ENCODE results near the gene SYCE3. TPM values are rescaled to one million over a fixed set of nuclear protein-coding genes. Genes with fewer than 3 reads are reported as not detected.

Gene SYCE3
- total and polyA plus RNA-seq, 2 donors (not counting 3 experiments of a cell fraction or from before 2014, with no cell fraction given), result not detected

DNA sequence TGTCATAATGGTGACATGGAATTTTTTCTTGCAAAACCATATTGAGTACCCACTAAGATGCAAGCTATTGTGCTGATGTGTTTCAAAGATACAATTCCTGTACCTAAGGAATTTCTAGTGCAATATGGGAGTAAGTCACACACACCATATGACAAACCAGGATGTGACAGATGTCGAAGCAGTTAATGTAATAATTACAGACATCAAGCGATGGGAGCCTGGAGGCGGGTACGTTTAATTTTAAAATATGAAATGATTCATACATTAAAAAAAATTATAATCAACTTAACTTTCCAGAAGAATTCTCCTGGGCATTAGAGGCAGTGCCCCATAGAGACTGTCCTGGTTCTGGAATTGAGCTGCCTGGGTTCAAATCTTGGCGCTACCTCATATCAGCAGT, 6.0 kb downstream of the SYCE3 start:
- TF ChIP-seq MAX (IDR thresholded peaks at IDR 0.05; ENCODE audit: insufficient read depth, insufficient read length) (no peak), POLR2AphosphoS5 (IDR thresholded peaks at IDR 0.05; ENCODE audit: insufficient read depth, low read depth, low read length) (no peak), FOS (IDR thresholded peaks at IDR 0.05; ENCODE audit: borderline replicate concordance, insufficient read depth, low read length) (no peak), EZH2 (IDR thresholded peaks at IDR 0.05; ENCODE audit: borderline replicate concordance, low read depth, low read length, severe bottlenecking) (no peak), POLR2A (IDR thresholded peaks at IDR 0.05; ENCODE audit: low read depth, low read length) (no peak), GATA2 (IDR thresholded peaks at IDR 0.05; ENCODE audit: insufficient read depth, insufficient read length, low read depth, low read length) (no peak), MYC (IDR thresholded peaks at IDR 0.05; ENCODE audit: low read depth, low read length) (no peak)
- H3K27ac ChIP-seq (ENCODE audit: insufficient read depth, low read depth, low read length), result no peak overlapping the region
- no peak overlapping the region for H2AFZ ChIP-seq (ENCODE audit: low read depth, low read length)
- ChIA-PET POLR2A (no interaction called here), CTCF (interaction anchor here (0.7 to 1.6 kb wide), 3 partner anchors 25 to 46 kb away, joined by 3 to 4 read pairs (median 3); partner anchors contain the start of gene SCO2)
- peaks cover 11 to 12% of the 10 kb centered on the region in 2 experiments for H3K27me3 ChIP-seq (ENCODE audit: control insufficient read depth in 2 of 2, insufficient read depth in 2 of 2, low read length in 2 of 2)
- no TSS peak for BruUV-seq (replicated peaks)
- H3K9me3 ChIP-seq (replicated peaks; ENCODE audit: control insufficient read depth, insufficient read depth, low read length), result no peaks in the 10 kb centered on the region
- H3K79me2 ChIP-seq (ENCODE audit: control insufficient read depth, insufficient read depth, low read length), result no peaks in the 10 kb centered on the region
- H3K36me3 ChIP-seq (ENCODE audit: control insufficient read depth in 2 of 2, extremely low read depth in 1 of 2, insufficient read depth in 2 of 2, low read length in 2 of 2), result no peaks in the 10 kb centered on the region
- dilution Hi-C loops (cut with MboI; ENCODE audit: extremely low pct_ligation_motif_present, low sequenced_read_pairs) (no loop called here), intact Hi-C loops (cut with micrococcal nuclease) (no loop called here)
- no peak overlapping the region for H3K4me2 ChIP-seq (ENCODE audit: insufficient read depth, low read length)
- no peak for DNase-seq (ENCODE audit: low read depth, low spot score)
- no peak overlapping the region for H3K9ac ChIP-seq (replicated peaks; ENCODE audit: extremely low read depth, insufficient read depth, low read length)
- H3K9me1 ChIP-seq (replicated peaks; ENCODE audit: control insufficient read depth, extremely low read depth, insufficient read depth, low read length), result no peaks in the 10 kb centered on the region
- H3K4me1 ChIP-seq (ENCODE audit: control insufficient read depth, extremely low read depth, insufficient read depth, low read length), result no peaks in the 10 kb centered on the region
- FAIRE-seq, result no peak
- no peaks in the 10 kb centered on the region for H4K20me1 ChIP-seq (replicated peaks; ENCODE audit: control insufficient read depth, extremely low read depth, insufficient read depth, low read length)
- no peak overlapping the region for H3K4me3 ChIP-seq (replicated peaks in 1 of 3; ENCODE audit: insufficient read depth in 1 of 3, low read depth in 1 of 3, low read length in 3 of 3)

DNA sequence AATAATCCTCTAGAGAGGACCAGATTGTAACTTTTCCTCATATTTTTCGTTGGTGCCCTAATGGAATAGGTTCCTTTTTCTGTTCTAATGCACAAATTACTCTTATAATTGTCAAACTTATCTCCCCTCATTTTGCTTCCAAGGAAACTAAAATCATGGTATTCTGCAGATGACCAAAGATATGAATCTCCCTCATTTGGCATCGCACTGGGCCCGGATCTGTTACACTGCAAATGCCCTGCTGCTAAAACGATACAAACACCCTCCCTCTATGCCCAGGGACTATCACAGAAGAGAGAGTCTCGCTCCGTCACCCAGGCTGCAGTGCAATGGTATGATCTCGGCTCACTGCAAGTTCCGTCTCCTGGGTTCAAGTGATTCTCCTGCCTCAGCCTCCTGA, 9.4 kb downstream of the SYCE3 start:
- no peak for FAIRE-seq
- TF ChIP-seq GATA2 (IDR thresholded peaks at IDR 0.05; ENCODE audit: insufficient read depth, insufficient read length, low read depth, low read length), result no peak
- TF ChIP-seq, protein P1, sequence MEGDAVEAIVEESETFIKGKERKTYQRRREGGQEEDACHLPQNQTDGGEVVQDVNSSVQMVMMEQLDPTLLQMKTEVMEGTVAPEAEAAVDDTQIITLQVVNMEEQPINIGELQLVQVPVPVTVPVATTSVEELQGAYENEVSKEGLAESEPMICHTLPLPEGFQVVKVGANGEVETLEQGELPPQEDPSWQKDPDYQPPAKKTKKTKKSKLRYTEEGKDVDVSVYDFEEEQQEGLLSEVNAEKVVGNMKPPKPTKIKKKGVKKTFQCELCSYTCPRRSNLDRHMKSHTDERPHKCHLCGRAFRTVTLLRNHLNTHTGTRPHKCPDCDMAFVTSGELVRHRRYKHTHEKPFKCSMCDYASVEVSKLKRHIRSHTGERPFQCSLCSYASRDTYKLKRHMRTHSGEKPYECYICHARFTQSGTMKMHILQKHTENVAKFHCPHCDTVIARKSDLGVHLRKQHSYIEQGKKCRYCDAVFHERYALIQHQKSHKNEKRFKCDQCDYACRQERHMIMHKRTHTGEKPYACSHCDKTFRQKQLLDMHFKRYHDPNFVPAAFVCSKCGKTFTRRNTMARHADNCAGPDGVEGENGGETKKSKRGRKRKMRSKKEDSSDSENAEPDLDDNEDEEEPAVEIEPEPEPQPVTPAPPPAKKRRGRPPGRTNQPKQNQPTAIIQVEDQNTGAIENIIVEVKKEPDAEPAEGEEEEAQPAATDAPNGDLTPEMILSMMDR (IDR thresholded peaks at IDR 0.05; ENCODE audit: extremely low read depth in 1 of 2, insufficient read depth in 1 of 2, low read depth in 1 of 2, low read length in 2 of 2), result no peak
- no peak for TF ChIP-seq FOS (IDR thresholded peaks at IDR 0.05; ENCODE audit: borderline replicate concordance, insufficient read depth, low read length)
- no peak for TF ChIP-seq MYC (IDR thresholded peaks at IDR 0.05; ENCODE audit: low read depth, low read length)
- no peak for TF ChIP-seq JUN (IDR thresholded peaks at IDR 0.05; ENCODE audit: borderline replicate concordance, insufficient read depth, insufficient read length, low read depth)
- TF ChIP-seq POLR2AphosphoS5 (IDR thresholded peaks at IDR 0.05; ENCODE audit: insufficient read depth, low read depth, low read length), result no peak
- TF ChIP-seq EZH2 (IDR thresholded peaks at IDR 0.05; ENCODE audit: borderline replicate concordance, low read depth, low read length, severe bottlenecking), result no peak
- TF ChIP-seq MAX (IDR thresholded peaks at IDR 0.05; ENCODE audit: insufficient read depth, insufficient read length), result no peak
- no peak for TF ChIP-seq POLR2A (IDR thresholded peaks at IDR 0.05; ENCODE audit: low read depth, low read length)
- Histone ChIP-seq H3K4me2 (ENCODE audit: insufficient read depth, low read length) (no peak overlapping the region), H2AFZ (ENCODE audit: low read depth, low read length) (no peak overlapping the region), H3K9me3 (replicated peaks; ENCODE audit: control insufficient read depth, insufficient read depth, low read length) (no peaks in the 10 kb centered on the region), H3K27ac (ENCODE audit: insufficient read depth, low read depth, low read length) (no peak overlapping the region), H4K20me1 (replicated peaks; ENCODE audit: control insufficient read depth, extremely low read depth, insufficient read depth, low read length) (no peaks in the 10 kb centered on the region), H3K9me1 (replicated peaks; ENCODE audit: control insufficient read depth, extremely low read depth, insufficient read depth, low read length) (no peaks in the 10 kb centered on the region), H3K36me3 (ENCODE audit: control insufficient read depth in 2 of 2, extremely low read depth in 1 of 2, insufficient read depth in 2 of 2, low read length in 2 of 2) (no peaks in the 10 kb centered on the region), H3K4me1 (ENCODE audit: control insufficient read depth, extremely low read depth, insufficient read depth, low read length) (no peaks in the 10 kb centered on the region), H3K4me3 (replicated peaks in 1 of 3; ENCODE audit: insufficient read depth in 1 of 3, low read depth in 1 of 3, low read length in 3 of 3) (no peak overlapping the region), H3K9ac (replicated peaks; ENCODE audit: extremely low read depth, insufficient read depth, low read length) (no peak overlapping the region), H3K79me2 (ENCODE audit: control insufficient read depth, insufficient read depth, low read length) (no peaks in the 10 kb centered on the region), H3K27me3 (ENCODE audit: control insufficient read depth in 2 of 2, insufficient read depth in 2 of 2, low read length in 2 of 2) (peaks cover 17 to 25% of the 10 kb centered on the region in 2 experiments)
- ChIA-PET CTCF (interaction anchor here (1.0 kb wide), 1 partner anchor 9 kb away, joined by 3 read pairs; the partner anchor contains the start of gene SYCE3), POLR2A (no interaction called here)
- intact Hi-C loops (cut with micrococcal nuclease) (no loop called here), dilution Hi-C loops (cut with MboI; ENCODE audit: extremely low pct_ligation_motif_present, low sequenced_read_pairs) (no loop called here)
- BruUV-seq (replicated peaks), result no TSS peak
- no peak for DNase-seq (ENCODE audit: low read depth, low spot score)
